ENCODE data around the gene EPHB6.

EPHB6 gene

DNA sequence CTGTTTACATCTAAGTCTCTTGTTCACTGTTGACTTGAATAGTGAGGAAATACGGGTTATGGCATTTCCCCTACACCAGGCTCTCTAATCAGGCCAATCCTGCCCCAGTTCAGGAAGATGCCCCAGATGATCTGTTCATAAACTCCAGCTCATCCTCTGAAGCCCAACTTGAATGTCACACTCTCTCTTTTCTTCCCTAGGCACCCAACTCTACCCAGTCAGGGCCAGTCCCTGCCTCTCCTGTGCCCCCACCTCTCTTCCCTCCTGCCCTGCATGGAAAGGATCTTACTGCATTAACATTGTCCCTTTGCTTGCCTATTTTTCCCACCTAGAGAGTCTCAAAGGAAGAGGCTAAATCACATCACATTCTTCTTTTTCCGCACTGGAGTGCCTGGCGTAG, 41.3 kb downstream of the EPHB6 start:
- H3K4me3 ChIP-seq (ENCODE audit: low read depth, low read length): no peak overlapping the region
- TF ChIP-seq MYC (IDR thresholded peaks at IDR 0.05; ENCODE audit: low read depth, low read length) (no peak), MAX (IDR thresholded peaks at IDR 0.05; ENCODE audit: low read depth, low read length) (no peak), CTCF (IDR thresholded peaks at IDR 0.05; ENCODE audit: low read depth, low read length) (no peak), POLR2A (IDR thresholded peaks at IDR 0.05; ENCODE audit: extremely low read depth, insufficient read length) (no peak)
- no peak for DNase-seq (ENCODE audit: low read depth)

DNA sequence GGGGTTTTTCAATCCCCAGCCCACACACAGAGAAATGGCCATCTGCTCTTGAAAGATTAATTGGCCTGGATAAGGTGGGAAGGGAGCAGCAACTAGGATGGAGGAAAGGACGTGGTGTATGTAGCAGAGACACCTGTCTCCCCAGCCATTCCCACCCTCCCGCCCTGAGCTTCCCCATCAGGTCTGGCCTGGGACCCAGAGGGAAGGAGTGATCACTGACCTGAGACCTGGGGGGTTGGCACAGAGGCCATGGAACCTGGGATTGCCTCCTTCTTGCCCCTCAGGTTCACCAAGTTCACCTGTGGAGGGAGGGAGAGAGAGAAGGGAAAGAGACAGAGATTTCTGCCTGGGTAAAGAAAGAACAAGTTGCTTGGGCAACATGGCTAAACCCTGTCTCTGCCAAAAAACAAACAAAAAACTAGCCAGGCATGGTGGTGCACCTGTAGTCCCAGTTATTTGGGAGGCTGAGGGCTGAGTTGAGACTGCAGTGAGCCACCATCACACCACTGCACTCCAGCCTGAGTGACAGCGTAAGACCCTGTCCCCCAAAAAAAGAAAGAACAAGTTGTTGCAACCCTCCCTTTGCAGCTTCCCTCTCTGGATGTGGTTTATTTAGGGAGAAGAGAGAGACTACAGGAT, 42.0 kb downstream of the EPHB6 start:
- TF ChIP-seq POLR2A (IDR thresholded peaks at IDR 0.05; ENCODE audit: extremely low read depth, insufficient read length) (no peak), MYC (IDR thresholded peaks at IDR 0.05; ENCODE audit: low read depth, low read length) (no peak), CTCF (IDR thresholded peaks at IDR 0.05; ENCODE audit: low read depth, low read length) (no peak), MAX (IDR thresholded peaks at IDR 0.05; ENCODE audit: low read depth, low read length) (no peak)
- no peak for DNase-seq (ENCODE audit: low read depth)
- no peak overlapping the region for H3K4me3 ChIP-seq (ENCODE audit: low read depth, low read length)

GRCh38 chr7:142897691-142898090, 42.8 kb downstream of the EPHB6 start:
- no peak for DNase-seq (ENCODE audit: low read depth)
- no peak for TF ChIP-seq POLR2A (IDR thresholded peaks at IDR 0.05; ENCODE audit: extremely low read depth, insufficient read length)
- TF ChIP-seq CTCF (IDR thresholded peaks at IDR 0.05; ENCODE audit: low read depth, low read length): no peak
- no peak for TF ChIP-seq MAX (IDR thresholded peaks at IDR 0.05; ENCODE audit: low read depth, low read length)
- no peak overlapping the region for H3K4me3 ChIP-seq (ENCODE audit: low read depth, low read length)

DNA sequence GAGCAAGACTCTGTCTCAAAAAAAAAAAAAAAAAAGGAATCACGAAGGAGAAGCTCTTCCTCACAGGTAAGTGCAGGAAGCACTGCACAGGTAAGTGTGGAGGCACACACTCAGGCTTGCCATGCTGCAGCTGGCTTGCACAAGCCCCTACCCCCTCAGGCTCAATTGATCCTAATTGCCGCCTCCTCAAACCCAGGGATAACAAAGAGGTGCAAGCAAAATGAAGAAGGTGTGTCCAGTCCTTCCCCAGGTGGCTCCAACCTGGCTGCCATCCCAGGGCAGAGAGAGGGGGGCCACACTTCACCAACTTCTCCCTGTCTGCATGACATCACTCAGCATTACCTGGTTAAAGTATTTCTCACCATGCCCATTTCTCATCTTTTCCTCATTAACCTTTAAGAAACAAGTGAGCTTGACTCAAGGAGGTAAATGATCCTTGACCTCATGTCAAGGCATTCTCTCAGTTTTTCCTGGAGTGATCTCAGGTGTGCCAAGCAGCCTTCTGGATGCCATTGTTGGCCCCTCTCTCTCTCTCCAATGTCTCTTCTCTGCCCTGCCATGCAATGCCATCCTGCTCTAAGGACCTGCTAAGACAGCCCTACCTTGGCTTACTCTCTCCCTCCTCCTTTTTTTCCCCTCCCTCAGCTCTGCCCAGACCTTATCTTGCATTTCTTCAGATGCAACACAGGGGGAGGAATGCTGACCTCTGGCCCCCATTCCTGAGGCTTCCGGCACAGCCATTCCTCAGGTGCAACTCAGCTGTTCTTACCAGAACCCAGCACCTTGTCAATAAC, 43.7 kb downstream of the EPHB6 start:
- H3K4me3 ChIP-seq (ENCODE audit: low read depth, low read length): no peak overlapping the region
- TF ChIP-seq MAX (IDR thresholded peaks at IDR 0.05; ENCODE audit: low read depth, low read length) (no peak), CTCF (IDR thresholded peaks at IDR 0.05; ENCODE audit: low read depth, low read length) (no peak), POLR2A (IDR thresholded peaks at IDR 0.05; ENCODE audit: extremely low read depth, insufficient read length) (no peak), MYC (IDR thresholded peaks at IDR 0.05; ENCODE audit: low read depth, low read length) (no peak)
- DNase-seq (ENCODE audit: low read depth): no peak

DNA sequence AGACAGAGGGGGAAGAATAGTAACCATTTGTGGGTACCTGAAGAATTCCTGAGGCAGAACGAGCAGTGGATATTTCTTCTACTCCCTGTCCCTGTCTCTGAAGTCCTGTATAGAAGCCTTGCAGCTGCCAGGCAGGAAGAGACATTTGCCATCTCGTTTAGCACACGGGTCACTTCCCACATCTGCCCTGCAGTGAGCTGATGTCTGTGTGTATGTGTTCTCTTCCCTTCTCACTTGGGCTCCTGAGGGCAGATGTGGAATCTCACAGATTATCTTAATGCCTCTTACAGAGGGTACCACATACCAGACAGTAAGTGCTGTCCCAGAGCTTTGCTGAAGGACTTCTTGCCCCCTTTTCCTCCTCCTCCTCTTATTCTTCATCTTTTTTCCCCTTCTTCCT, 44.8 kb downstream of the EPHB6 start:
- TF ChIP-seq CTCF (IDR thresholded peaks at IDR 0.05; ENCODE audit: low read depth, low read length) (no peak), POLR2A (IDR thresholded peaks at IDR 0.05; ENCODE audit: extremely low read depth, insufficient read length) (no peak), MYC (IDR thresholded peaks at IDR 0.05; ENCODE audit: low read depth, low read length) (no peak), MAX (IDR thresholded peaks at IDR 0.05; ENCODE audit: low read depth, low read length) (no peak)
- no peak overlapping the region for H3K4me3 ChIP-seq (ENCODE audit: low read depth, low read length)

More for the DNA sequence above, 44.8 kb downstream of the EPHB6 start:
- no peak for DNase-seq (ENCODE audit: low read depth)

Measured in NB4 (cell line).